Suprapubic skin (tissue), 4 donors: ENCODE results near the gene TRIM26.

Experiments
- CTCF ChIP-seq, 2 donors: fragments of 200-600 bp in 1 of 2; fragments of 450-650 bp in 1 of 2; sonication (generic) in 1 of 2; IDR thresholded peaks; one replicate each; pipeline ENCODE4 v1.5.1; 2016 to 2019; ENCODE audit warnings: antibody characterized with exemption in 2 of 2, mild to moderate bottlenecking in 1 of 2, moderate library complexity in 1 of 2
- EP300 ChIP-seq: sonication (generic); formaldehyde crosslinking; IDR thresholded peaks from one replicate; pipeline ENCODE4 v1.6.1; 2017; ENCODE audit warnings: antibody characterized with exemption
- POLR2A ChIP-seq, 2 donors: fragments of 450-650 bp; IDR thresholded peaks; one replicate each; pipeline ENCODE4 v1.6.1; 2017; ENCODE audit warnings: antibody characterized with exemption in 2 of 2, mild to moderate bottlenecking in 2 of 2, moderate library complexity in 2 of 2
- POLR2AphosphoS5 ChIP-seq, 3 donors: sonication (generic); formaldehyde crosslinking; IDR thresholded peaks; one replicate each; pipeline ENCODE4 v1.6.1; 2017; ENCODE audit warnings: antibody characterized with exemption in 3 of 3

GRCh38 chr6:30198166-30199084 is 14.8 kb downstream of the TRIM26 start:
- no peak for TF ChIP-seq CTCF (IDR thresholded peaks at IDR 0.05)
- TF ChIP-seq POLR2AphosphoS5 (IDR thresholded peaks at IDR 0.05) = no peak
- TF ChIP-seq POLR2A (IDR thresholded peaks at IDR 0.05) = no peak
- no peak for TF ChIP-seq EP300
